Measurements from ENCODE around the gene KRTAP2-1.
"Not testable (repeated sequence)": the region's sequence is repeated elsewhere in the genome, so short reads cannot be mapped to it uniquely, and the experiment has no call there.

DNA sequence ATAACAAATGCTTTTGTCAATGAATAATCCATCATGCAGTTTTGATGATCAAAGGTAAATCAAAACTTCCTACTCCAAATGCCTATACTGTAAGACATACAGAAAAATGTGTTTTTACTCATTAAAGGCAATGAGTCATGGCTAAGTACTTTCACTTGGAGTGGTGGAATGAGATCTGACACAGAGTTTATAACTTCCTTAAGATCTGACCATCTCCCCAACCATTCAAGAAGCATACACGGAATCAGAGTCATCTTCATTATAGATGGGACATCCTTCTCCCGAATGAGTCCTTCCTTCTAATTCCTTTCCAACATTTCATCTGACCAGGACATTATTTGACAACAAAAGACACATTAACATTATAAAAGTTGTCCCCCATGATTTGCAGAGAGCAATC lies 36.3 kb upstream of the KRTAP2-1 start:
- TF ChIP-seq CTCF, POLR2AphosphoS5, POLR2A, EP300 (IDR thresholded peaks at IDR 0.05): not testable (repeated sequence)

All from suprapubic skin (tissue), 4 donors.